Endometrium (tissue), 2 donors: Measurements from ENCODE around the gene KCNC3.

Experiments
- FAIRE-seq: peaks from 2 replicates; lab custom pipeline; 2012; peaks lifted over from hg19 to GRCh38; lab: Jason Lieb, UNC
- donor health status: control.
- donor health status: control.

KCNC3 gene

DNA sequence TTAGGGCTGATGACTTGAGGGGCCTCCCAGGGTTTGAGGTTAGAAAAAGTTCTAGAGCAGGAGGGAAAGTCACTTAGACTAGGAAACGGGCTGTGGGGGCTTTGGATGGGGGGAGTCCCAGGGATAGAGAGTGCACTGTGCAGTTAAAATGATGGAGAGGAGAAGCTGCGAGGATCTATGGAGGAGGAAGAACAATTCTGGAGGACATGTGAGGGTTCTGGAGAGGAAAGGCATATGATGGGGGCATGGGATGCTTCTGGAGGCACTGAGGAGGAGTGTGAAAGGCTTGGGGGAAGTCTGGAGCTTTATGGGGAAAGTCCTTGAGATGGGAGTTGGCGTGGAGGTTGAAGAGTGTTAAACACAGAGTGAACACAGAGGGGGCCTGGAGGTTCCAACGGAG is 2.2 kb downstream of the KCNC3 start:
- no peak for FAIRE-seq

GRCh38 chr19:50326101-50326664 is 3.0 kb downstream of the KCNC3 start:
- FAIRE-seq = no peak

DNA sequence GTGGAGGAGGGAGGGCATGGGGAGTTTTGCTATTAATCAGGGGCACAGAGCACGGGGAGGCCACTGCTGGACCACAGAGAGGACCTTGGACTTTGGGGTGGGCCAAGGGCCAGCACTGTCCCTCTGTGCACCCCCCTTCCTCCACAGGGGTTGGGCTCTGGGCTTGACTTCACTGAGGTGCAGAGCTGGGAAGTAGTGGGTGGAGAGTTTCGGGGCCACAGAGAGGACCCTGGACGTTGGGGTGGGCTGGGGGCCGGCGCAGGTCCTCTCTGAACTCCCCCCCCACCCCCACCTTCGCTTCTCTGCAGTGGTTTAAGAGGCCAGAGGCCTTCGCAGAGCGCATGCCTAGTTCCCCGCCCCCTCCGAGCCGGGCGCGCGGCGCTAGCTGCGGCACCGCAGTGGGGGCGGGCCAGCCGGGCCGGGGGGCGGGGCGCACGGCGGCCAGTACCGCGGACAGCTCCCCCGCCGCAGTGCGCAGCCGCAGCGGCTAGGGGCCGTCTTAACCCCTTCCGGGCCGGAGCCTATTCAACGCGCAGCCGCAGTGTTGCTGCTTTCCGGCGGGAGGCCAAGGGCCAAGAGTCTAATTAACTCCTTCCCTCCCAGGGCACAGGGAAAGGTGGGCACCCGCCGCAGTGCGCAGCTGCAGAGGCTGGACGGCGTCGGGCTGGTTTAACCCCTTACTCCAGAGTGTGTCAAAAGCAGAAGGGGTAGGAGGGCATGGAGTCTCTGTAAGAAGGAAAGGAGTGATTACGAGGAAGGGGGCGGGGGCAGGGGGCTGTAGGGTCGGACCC is 3.7 kb downstream of the KCNC3 start:
- FAIRE-seq = no peak

- FAIRE-seq = no peak
Measured at GRCh38 chr19:50324331-50324730, 4.8 kb downstream of the KCNC3 start.

- FAIRE-seq = no peak
Measured at GRCh38 chr19:50323782-50324133, 5.4 kb downstream of the KCNC3 start.

DNA sequence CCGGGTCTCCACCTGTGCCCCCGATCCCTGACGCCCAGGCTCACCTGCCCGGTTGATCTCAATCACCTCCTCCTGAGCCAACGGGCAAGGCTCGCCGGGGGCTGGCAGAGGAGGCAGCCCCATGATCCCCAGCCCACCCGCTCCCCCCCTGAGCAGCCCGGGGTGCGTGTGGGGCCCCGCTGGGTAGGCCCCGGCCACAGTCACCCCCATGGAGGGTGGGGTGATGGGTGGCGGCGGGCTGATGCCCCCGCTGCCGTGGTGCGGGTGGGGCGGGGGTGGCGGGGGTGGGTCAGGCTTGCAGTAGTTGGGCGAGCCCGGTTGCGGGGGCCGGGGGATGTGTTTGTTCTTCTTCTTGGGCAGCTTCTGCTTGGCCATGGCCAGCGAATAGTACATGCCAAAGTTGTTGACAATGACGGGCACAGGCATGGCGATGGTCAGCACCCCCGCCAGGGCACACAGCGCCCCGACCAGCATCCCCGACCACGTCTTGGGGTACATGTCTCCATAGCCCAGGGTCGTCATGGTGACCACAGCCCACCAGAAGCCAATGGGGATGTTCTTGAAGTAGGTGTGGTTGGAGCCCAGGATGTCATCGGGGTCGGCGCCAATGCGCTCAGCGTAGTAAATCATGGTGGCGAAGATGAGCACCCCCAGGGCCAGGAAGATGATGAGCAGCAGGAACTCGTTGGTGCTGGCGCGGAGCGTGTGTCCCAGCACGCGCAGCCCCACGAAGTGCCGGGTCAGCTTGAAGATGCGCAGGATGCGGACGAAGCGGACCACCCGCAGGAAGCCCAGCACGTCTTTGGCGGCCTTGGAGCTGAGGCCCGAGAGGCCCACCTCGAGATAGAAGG is 6.0 kb downstream of the KCNC3 start:
- no peak for FAIRE-seq

GRCh38 chr19:50322234-50322633 is 6.9 kb downstream of the KCNC3 start:
- FAIRE-seq = no peak

- no peak for FAIRE-seq
Measured at GRCh38 chr19:50321831-50322230, 7.3 kb downstream of the KCNC3 start.

DNA sequence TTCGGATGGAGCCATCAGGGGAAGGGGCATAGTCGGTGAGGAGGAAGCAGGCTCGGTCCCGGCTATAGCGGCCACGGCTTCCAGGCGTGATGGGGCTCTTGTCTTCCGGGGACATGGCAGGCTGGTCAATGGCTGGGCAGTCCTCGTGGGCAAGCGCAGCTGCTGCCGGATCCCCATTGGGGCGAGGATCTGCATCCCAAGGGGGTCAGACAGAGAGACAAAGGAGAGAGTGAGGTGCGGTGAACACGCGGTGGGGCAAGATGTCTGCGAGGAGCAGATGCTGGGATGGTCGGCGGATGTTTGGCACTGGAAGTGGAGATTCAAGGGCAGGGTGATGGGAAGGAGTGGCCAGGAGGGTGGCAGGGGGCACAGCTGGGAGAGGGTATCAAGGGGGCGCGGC is 8.6 kb downstream of the KCNC3 start:
- no peak for FAIRE-seq

DNA sequence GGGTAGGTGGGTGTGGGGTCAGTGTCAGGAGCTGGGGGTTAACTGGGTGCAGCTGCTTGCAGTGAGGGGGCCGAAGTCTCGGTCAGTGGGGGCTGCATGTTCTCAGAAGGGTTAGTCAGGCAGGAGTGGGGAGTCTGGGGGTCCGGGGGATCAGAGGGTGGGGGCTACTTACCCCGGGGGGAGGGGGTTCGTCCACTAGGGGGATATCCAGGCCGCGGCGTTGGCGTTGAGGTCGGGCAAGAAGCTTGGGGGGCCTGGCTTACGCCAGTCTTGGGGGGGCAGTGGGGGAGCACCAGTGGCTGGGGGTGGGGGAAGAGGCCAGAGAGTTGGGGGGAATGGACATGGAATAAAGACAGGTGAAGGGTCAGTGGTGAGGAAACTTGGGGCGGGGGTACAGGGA is 9.1 kb downstream of the KCNC3 start:
- no peak for FAIRE-seq

DNA sequence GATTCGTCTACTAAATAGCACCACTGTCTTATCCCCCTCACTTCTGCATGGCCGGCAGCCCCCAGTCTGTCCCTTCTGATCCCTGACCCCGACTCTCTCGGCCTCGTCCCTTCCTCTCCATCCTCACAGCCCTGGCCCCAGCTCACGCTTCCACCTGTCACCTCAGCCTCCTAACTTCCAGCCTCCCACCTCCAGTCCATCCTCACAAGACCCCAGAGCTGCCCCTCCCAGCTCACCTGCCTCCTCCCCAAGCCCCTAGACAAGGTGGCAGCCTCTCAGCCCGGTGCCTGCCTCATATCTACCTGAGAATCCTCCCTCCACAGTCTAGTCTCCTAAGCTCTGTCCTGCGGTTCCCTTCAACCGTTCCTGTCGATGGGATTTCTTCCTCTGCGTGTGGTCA is 10.0 kb downstream of the KCNC3 start:
- FAIRE-seq = no peak

DNA sequence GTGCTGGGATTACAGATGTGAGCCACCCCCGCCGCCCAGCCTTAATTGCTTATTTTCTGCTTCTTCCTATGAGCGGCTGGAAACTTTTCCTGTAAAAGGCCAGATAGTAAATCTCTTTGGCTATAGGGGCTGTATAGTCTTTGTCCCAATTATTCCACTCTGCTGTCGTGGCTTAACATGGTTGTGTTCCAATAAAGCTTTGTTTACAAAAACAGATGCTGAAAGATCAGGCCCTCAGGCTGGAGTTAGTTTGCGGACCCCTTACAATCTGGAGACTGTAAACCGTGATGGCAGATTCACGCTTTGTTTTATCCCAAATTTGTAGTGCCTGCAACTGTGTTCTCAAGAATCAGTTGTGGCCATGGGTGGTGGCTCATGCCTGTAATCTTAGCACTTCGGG is 10.7 kb downstream of the KCNC3 start:
- FAIRE-seq = no peak

GRCh38 chr19:50317115-50317514 is 12.1 kb downstream of the KCNC3 start:
- FAIRE-seq = no peak

DNA sequence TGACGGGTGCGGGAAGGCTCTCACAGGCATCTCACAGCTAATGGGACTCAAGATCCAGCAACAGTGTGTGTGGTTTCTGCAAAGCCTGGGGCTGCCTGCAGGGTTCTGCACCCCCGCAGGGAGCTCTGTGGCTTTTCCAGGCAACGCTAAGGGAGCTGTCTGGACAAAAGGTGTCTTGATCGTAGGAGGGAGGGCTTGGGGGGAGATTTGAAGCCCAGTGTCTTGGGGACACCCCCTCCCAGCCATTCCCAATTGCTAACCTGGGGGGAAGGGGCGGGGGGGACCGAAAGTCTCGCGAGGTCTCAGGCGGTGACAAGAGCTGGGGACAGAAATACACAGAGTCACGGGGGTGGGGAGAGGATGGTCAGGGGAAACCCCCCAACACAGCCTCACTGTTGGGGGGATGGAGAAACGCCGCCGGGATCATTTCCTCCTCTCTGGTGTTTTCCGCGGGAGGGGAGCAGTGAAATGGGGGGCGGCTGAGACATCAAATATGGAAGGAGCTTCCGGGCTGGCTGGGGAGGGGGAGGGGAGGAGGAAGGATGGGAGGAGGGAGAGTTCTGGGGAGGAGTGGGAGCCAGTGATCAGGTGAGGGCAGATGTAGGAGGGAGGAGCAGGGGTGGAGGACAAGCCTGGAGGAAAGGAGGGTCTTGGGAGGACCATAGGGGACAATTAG is 13.3 kb downstream of the KCNC3 start:
- FAIRE-seq = no peak

DNA sequence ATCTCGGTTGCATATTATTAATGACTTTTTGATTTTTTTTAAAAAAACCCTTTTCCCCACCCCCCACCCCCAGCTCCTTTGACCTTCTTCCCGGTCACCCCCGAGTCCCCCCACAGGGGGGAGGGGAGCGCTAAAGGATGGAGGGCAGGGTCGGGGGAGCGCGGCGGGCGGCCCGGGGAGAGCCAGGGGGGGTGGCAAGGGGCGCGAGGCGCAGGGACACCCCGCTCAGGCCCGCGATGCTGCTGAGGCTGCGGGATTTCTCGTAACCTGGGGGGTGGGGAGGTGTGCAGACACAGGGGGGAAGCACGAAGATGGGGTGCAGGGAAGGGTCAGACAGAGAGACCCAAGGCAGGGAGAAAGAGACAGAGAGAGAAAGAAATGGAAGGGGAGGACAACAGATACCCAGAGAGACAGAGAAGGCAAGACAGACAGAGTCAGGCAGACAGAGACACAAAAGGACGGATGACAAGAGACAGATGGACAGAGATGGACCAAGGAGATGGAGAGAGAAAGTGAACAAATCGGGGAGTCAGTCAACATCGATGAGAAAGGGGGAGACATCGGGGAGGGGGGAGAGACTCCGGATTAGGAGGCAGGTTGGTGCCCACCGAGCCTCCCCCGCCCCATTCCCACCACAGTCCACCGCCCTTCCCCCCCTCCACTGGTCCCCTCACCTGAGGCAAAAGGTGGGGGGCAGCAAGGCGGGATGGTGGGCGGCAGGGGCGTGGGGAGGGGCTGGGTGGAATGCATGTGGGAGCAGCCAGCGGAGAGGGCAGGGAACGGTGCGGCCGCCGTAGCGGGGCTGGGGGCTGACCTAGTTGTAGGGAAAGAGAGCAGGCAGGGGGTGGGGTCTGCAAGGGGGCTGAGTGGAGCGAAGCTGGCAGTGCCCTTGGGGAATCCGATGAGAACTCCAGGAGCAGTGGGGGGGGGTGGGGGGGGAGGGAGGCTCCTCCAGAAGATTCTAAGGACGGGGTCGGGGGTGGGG is 14.2 kb downstream of the KCNC3 start:
- no peak for FAIRE-seq

GRCh38 chr19:50313812-50314536 is 15.2 kb downstream of the KCNC3 start:
- no peak for FAIRE-seq

- no peak for FAIRE-seq
Measured at GRCh38 chr19:50312967-50313811, 16.0 kb downstream of the KCNC3 start.

DNA sequence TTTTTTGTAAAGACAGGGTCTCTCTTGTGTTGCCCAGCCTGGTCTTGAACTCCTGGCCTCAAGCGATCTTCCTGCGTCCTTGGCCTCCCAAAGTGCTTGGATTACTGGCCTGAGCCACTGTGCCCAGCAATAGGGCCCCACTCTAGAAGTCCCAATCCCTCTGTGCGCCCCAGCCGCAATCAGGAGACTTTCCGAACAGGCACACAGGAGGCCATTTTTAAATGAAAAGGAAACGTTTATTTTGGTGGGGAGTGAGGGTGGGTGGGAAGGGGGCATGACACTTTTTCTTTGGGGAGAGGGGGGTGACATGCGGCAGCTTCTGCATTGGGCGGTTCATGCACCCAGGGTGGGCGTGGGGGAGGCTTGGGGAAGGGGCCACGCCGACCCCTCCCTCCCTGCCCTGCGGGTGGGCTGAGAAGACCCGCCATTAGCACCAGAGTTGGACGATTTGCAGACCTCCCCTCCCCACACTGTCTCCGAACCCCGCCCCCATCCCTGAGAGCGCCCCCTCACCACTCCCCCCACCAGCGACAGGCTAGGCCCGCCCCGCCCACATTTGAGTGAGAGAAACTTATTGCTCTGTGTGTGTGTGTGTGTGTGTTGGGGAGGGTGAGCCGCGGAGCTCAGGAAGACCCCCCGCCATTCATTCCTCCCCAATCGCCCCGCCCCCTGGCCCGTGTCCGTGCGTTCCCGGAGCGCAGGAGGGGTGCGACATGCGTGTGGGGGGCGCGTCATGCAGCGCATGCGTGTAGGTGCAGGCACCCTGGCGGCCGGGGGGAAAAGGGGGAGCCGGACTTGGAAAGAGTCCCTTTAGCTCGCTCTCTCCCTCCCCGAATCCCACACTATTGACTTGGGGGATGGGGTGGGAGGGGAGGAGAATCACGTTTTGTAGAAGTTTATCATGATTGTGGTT is 17.2 kb downstream of the KCNC3 start:
- FAIRE-seq = no peak
